Neural cell (in vitro differentiated cells): Measurements from ENCODE around the gene HOXB5. TPM values are rescaled to one million over a fixed set of nuclear protein-coding genes. Genes with fewer than 3 reads are reported as not detected.

Source experiments
- H2AFZ ChIP-seq: fragments of 200-600, 300-800 bp; sonication (generic), shearing (Covaris generic); 2 replicates; pipeline ENCODE4 v1.6.0; 2014; ENCODE audit warnings: low read depth, mild to moderate bottlenecking, antibody characterized with exemption, low read length, moderate library complexity
- H3F3A ChIP-seq: fragments of 200-600 bp; shearing (Covaris generic); 2 replicates; pipeline ENCODE4 v1.6.1; 2016; ENCODE audit warnings: mild to moderate bottlenecking, moderate library complexity, mixed read lengths, antibody characterized with exemption, low read length; ENCODE audit not compliant: insufficient read depth, poor library complexity, severe bottlenecking
- H3K27ac ChIP-seq: fragments of 200-600, 300-800 bp; sonication (generic), shearing (Covaris generic); 2 replicates; pipeline ENCODE4 v1.5.1; 2014; ENCODE audit warnings: mild to moderate bottlenecking, low read length, moderate library complexity
- H3K27me3 ChIP-seq: fragments of 300-800, 200-600 bp; sonication (generic), shearing (Covaris generic); 2 replicates; pipeline ENCODE4 v1.6.0; 2014; ENCODE audit warnings: mild to moderate bottlenecking, low read depth, low read length, moderate library complexity; ENCODE audit not compliant: insufficient read depth
- H3K36me3 ChIP-seq: fragments of 300-800, 200-600 bp; sonication (generic), shearing (Covaris generic); 2 replicates; pipeline ENCODE4 v1.5.1; 2014; ENCODE audit warnings: mild to moderate bottlenecking, antibody characterized with exemption, low read length, moderate library complexity; ENCODE audit not compliant: insufficient read depth
- H3K4me2 ChIP-seq: fragments of 300-800, 200-600 bp; sonication (generic), shearing (Covaris generic); 2 replicates; pipeline ENCODE4 v1.6.0; 2014; ENCODE audit warnings: mild to moderate bottlenecking, low read length
- H3K4me3 ChIP-seq: fragments of 300-800, 200-600 bp; sonication (generic), shearing (Covaris generic); 2 replicates; pipeline ENCODE4 v1.5.1; 2014; ENCODE audit warnings: mild to moderate bottlenecking, low read length, moderate library complexity
- H3K79me2 ChIP-seq: fragments of 200-600 bp; shearing (Covaris generic); replicated peaks from 2 replicates; pipeline ENCODE4 v1.6.0; 2014; ENCODE audit warnings: mild to moderate bottlenecking, low read length, moderate library complexity; ENCODE audit not compliant: insufficient read depth
- H3K9ac ChIP-seq: fragments of 300-800, 200-600 bp; sonication (generic), shearing (Covaris generic); 2 replicates; pipeline ENCODE4 v1.6.1; 2016; ENCODE audit warnings: mild to moderate bottlenecking, low read length, mixed read lengths
- H3K9me2 ChIP-seq: fragments of 200-600 bp; shearing (Covaris generic); 2 replicates; pipeline ENCODE4 v1.6.1; 2016; ENCODE audit warnings: mild to moderate bottlenecking, low read length, mixed read lengths; ENCODE audit not compliant: insufficient read depth
- H3K9me3 ChIP-seq: fragments of 200-600, 300-800 bp; sonication (generic), shearing (Covaris generic); 2 replicates; pipeline ENCODE4 v1.6.1; 2016; ENCODE audit warnings: mild to moderate bottlenecking, mixed run types, low read length, moderate library complexity, mixed read lengths
- H4K20me1 ChIP-seq: fragments of 200-600 bp; shearing (Covaris generic); 2 replicates; pipeline ENCODE4 v1.6.1; 2016; ENCODE audit warnings: mild to moderate bottlenecking, mixed run types; ENCODE audit not compliant: insufficient read depth
- CTCF ChIP-seq: fragments of 450-650 bp; IDR thresholded peaks from 2 replicates; pipeline ENCODE4 v1.5.1; 2014; ENCODE audit warnings: antibody characterized with exemption, mild to moderate bottlenecking, moderate library complexity; ENCODE audit not compliant: poor library complexity, severe bottlenecking
- EP300 ChIP-seq: fragments of 450-650 bp; conservative IDR thresholded peaks from 2 replicates; pipeline ENCODE4 v1.6.1; 2014; ENCODE audit warnings: antibody characterized with exemption, mild to moderate bottlenecking, moderate library complexity; ENCODE audit not compliant: poor library complexity, severe bottlenecking
- EZH2 ChIP-seq: fragments of 200-600, 300-800 bp; shearing (Covaris generic), sonication (generic); IDR thresholded peaks from 2 replicates; pipeline ENCODE4 v1.6.1; 2014; ENCODE audit warnings: antibody characterized with exemption, low read length, borderline replicate concordance, mild to moderate bottlenecking; ENCODE audit not compliant: insufficient read depth, poor library complexity, severe bottlenecking
- MXI1 ChIP-seq: fragments of 450-650 bp; conservative IDR thresholded peaks from 2 replicates; pipeline ENCODE4 v1.6.1; 2014; ENCODE audit warnings: antibody characterized with exemption, mild to moderate bottlenecking; ENCODE audit not compliant: poor library complexity, severe bottlenecking
- POLR2AphosphoS5 ChIP-seq: IDR thresholded peaks from 2 replicates; pipeline ENCODE4 v1.6.1; 2012
- RAD21 ChIP-seq: fragments of 450-650 bp; conservative IDR thresholded peaks from 2 replicates; pipeline ENCODE4 v1.6.1; 2014; ENCODE audit warnings: antibody characterized with exemption, mild to moderate bottlenecking, moderate library complexity
- SMC3 ChIP-seq: fragments of 450-650 bp; conservative IDR thresholded peaks from 2 replicates; pipeline ENCODE4 v1.6.1; 2014; ENCODE audit warnings: antibody characterized with exemption, mild to moderate bottlenecking, moderate library complexity; ENCODE audit not compliant: poor library complexity
- TAF1 ChIP-seq: IDR thresholded peaks from 2 replicates; pipeline ENCODE4 v1.6.1; 2012; ENCODE audit warnings: low read depth
- polyA plus RNA-seq: library from polyadenylated mRNA; depleted of rRNA; stranded (reverse); fragments of >200 nt; gene quantifications from 2 replicates; pipeline ENCODE4 v1.2.3, GENCODE V29; 2014
- TF ChIP-seq, protein P1 (sequence below): IDR thresholded peaks from 2 replicates; pipeline ENCODE4 v1.6.1; 2012; ENCODE audit warnings: borderline replicate concordance

Gene HOXB5
- polyA plus RNA-seq, 1 donor from 2014 or later: not detected

- no peak for TF ChIP-seq RAD21
- peak; percentile 64 for TF ChIP-seq EZH2
- TF ChIP-seq MXI1: no peak
- TF ChIP-seq, protein P1, sequence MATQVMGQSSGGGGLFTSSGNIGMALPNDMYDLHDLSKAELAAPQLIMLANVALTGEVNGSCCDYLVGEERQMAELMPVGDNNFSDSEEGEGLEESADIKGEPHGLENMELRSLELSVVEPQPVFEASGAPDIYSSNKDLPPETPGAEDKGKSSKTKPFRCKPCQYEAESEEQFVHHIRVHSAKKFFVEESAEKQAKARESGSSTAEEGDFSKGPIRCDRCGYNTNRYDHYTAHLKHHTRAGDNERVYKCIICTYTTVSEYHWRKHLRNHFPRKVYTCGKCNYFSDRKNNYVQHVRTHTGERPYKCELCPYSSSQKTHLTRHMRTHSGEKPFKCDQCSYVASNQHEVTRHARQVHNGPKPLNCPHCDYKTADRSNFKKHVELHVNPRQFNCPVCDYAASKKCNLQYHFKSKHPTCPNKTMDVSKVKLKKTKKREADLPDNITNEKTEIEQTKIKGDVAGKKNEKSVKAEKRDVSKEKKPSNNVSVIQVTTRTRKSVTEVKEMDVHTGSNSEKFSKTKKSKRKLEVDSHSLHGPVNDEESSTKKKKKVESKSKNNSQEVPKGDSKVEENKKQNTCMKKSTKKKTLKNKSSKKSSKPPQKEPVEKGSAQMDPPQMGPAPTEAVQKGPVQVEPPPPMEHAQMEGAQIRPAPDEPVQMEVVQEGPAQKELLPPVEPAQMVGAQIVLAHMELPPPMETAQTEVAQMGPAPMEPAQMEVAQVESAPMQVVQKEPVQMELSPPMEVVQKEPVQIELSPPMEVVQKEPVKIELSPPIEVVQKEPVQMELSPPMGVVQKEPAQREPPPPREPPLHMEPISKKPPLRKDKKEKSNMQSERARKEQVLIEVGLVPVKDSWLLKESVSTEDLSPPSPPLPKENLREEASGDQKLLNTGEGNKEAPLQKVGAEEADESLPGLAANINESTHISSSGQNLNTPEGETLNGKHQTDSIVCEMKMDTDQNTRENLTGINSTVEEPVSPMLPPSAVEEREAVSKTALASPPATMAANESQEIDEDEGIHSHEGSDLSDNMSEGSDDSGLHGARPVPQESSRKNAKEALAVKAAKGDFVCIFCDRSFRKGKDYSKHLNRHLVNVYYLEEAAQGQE: no peak
- no peaks in the 10 kb centered on the region for H4K20me1 ChIP-seq
Measured at GRCh38 chr17:48554412-48555257, 38.9 kb downstream of the HOXB5 start.

DNA sequence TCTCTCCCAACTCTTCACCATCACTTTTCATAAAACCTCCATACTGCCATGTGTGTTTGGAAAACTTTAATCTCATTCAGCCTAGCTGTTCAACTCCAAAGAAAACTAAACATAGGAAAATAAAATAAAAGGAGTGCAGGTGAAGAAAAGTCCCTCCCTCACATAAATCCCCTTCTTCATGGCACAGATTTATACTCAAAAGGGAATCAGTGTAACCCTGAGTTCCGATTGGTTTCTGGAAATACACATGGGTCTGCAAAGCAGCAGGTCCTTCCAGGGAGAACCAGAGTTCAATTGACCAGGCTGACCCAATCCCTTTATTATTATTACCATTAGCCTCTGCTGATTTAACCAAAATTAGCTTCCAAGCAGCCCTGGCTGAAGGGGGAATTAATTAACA is 39.8 kb downstream of the HOXB5 start:
- Histone ChIP-seq H3K4me2 (no peak overlapping the region), H3F3A (no peaks in the 10 kb centered on the region), H3K9me2 (no peaks in the 10 kb centered on the region), H3K79me2 (no peaks in the 10 kb centered on the region), H3K9ac (no peak overlapping the region), H4K20me1 (no peaks in the 10 kb centered on the region), H3K36me3 (no peaks in the 10 kb centered on the region), H3K9me3 (no peaks in the 10 kb centered on the region), H3K27me3 (peaks cover 99% of the 10 kb centered on the region), H3K27ac (no peak overlapping the region), H3K4me3 (no peak overlapping the region), H2AFZ (no peak overlapping the region)
- TF ChIP-seq SMC3 (no peak), POLR2AphosphoS5 (no peak), MXI1 (no peak), RAD21 (no peak)

More at GRCh38 chr17:48554412-48555257, 38.9 kb downstream of the HOXB5 start:
- H3K27me3 ChIP-seq: peaks cover 99% of the 10 kb centered on the region
- no peaks in the 10 kb centered on the region for H3K9me2 ChIP-seq
- H2AFZ ChIP-seq: no peak overlapping the region
- H3K9me3 ChIP-seq: no peaks in the 10 kb centered on the region
- H3K36me3 ChIP-seq: no peaks in the 10 kb centered on the region
- no peak overlapping the region for H3K4me3 ChIP-seq
- H3K79me2 ChIP-seq: no peaks in the 10 kb centered on the region
- H3F3A ChIP-seq: no peaks in the 10 kb centered on the region
- H3K4me2 ChIP-seq: no peak overlapping the region
- no peak overlapping the region for H3K27ac ChIP-seq
- no peak overlapping the region for H3K9ac ChIP-seq

- Histone ChIP-seq H3K9ac (no peak overlapping the region), H2AFZ (no peak overlapping the region), H3K27me3 (peaks cover 99% of the 10 kb centered on the region), H3K4me3 (no peak overlapping the region), H3F3A (no peaks in the 10 kb centered on the region), H3K9me3 (no peaks in the 10 kb centered on the region), H3K36me3 (no peaks in the 10 kb centered on the region), H3K9me2 (no peaks in the 10 kb centered on the region), H3K79me2 (no peaks in the 10 kb centered on the region), H3K27ac (no peak overlapping the region), H4K20me1 (no peaks in the 10 kb centered on the region), H3K4me2 (no peak overlapping the region)
- TF ChIP-seq MXI1: no peak
- no peak for TF ChIP-seq POLR2AphosphoS5
- no peak for TF ChIP-seq EZH2
- TF ChIP-seq EP300: no peak
- TF ChIP-seq SMC3: no peak
- TF ChIP-seq CTCF: no peak
- no peak for TF ChIP-seq TAF1
- no peak for TF ChIP-seq RAD21
- TF ChIP-seq, protein P1: no peak
Measured at GRCh38 chr17:48553190-48553547, 40.4 kb downstream of the HOXB5 start.
